NCI-H2081 treated with DMSO at 0.1 percent for 48 hours (cell line): ENCODE data around the gene UPK3BL2.
"Not testable (repeated sequence)": the region's sequence is repeated elsewhere in the genome, so short reads cannot be mapped to it uniquely, and the experiment has no call there.

ENCODE experiments used
- DNase-seq: peaks from one replicate; lab custom pipeline; 2025; lab: John Stamatoyannopoulos, UW

UPK3BL2 gene

GRCh38 chr7:102531583-102531982, 11.9 kb downstream of the UPK3BL2 start:
- DNase-seq: not testable (repeated sequence)

DNA sequence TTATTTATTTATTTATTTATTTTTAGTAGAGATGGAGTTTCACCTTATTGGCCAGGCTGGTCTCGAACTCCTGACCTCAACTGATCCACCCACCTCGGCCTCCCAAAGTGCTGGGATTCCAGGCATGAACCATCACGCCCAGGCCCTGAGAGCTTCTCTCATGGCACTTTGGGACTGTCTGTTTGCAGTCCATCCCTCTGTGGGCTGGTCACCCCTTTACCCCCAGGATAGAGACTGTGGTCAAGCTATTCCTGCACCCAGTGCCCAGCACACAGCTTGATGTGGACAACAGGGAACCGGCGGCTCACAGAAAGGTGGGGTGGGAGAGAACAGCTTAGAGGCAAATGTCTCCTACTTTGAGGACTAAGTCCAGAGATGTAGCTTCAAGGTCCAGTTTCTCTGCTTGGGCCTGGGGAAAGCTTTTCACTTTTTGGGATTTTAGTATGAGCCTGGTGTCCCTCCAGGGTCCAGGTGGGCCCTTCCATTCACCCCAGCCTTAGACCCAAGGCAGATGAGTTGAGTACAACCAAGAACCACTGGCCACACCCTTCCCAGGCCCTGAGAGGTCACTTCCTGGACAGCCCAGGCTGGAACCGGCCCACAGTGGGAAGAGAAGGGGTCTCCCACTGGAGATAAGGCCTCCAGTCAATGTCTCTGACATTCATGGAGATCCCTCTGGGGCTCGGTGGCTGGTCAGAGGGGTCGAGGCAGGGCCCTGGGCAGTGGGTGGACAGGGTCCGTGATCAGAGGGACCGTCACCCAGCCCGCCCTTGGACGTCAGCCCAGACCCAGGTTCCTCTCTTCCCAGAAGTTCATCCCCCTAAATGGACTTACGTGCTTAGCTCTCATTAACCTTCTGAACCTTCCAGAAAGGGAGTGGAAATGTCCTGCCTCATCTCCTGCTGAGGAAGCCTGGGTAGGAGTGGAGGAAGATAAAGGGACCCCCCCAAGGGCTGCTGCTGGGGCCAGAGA, 15.4 kb downstream of the UPK3BL2 start:
- DNase-seq: not testable (repeated sequence)

GRCh38 chr7:102527182-102527581, 16.3 kb downstream of the UPK3BL2 start:
- not testable (repeated sequence) for DNase-seq

- DNase-seq: not testable (repeated sequence)
These were observed 18.7 kb downstream of the UPK3BL2 start for GRCh38 chr7:102524803-102525202.

DNA sequence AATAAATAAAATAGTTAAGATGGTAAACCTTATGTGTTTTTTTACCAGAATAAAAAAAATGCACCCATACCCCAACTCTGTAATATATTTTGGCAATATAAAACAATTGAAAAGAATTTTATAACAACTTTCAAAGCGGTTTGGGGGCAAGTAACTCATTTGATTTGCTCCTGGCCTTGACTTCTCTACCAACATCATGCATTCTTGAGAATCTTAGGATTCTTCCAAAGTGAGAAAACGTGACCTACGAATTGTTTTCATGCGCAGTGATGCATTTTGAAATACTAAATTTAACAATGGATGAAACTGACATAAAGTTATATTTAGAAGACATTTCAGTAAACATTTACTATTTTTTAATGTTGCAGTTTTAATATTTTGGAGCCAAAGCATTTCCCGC, 22.7 kb downstream of the UPK3BL2 start:
- not testable (repeated sequence) for DNase-seq

DNA sequence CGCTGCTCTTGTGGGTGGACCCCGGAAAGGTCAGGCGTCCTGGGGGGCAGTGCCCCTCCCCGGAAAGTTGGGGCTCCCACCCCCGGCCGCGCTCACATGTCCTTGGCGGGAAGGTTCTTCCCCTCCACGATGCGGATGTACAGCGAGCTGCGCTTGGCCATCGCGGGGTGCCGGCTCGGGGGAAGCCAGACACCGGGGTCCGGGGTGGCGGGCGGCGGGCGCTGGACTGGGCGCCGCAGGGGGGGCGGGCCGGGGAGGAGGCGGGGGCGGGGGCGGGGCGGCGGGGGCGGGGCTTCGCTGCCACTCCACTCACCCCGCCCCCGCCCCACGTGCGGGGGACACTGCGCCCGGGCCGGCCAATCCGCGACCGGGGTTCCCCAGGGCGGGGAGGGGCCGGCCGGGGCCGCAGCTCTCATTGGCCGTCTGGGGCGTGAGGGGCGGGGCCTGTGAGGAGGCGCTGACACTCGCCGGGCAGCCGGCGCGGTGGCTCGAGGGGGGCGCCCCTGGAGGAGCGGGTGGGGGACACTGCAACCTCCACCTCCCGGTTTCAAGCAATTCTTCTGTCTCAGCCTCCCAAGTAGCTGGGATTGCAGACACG, 25.8 kb downstream of the UPK3BL2 start, which contains the start of gene RASA4B:
RASA4B (minus strand) TSS at position 228 of the 598 bp plus-strand sequence; CDS start at position 161, 67 bp downstream.
- not testable (repeated sequence) for DNase-seq

- DNase-seq: not testable (repeated sequence)
These were observed 26.5 kb downstream of the UPK3BL2 start for GRCh38 chr7:102516951-102517350.

- DNase-seq: not testable (repeated sequence)
These were observed 27.6 kb downstream of the UPK3BL2 start for GRCh38 chr7:102515889-102516288.

GRCh38 chr7:102514881-102515721, 28.4 kb downstream of the UPK3BL2 start:
- not testable (repeated sequence) for DNase-seq

- not testable (repeated sequence) for DNase-seq
These were observed 30.8 kb downstream of the UPK3BL2 start for GRCh38 chr7:102512642-102513221.

- not testable (repeated sequence) for DNase-seq
These were observed 31.5 kb downstream of the UPK3BL2 start for GRCh38 chr7:102511860-102512522.

DNA sequence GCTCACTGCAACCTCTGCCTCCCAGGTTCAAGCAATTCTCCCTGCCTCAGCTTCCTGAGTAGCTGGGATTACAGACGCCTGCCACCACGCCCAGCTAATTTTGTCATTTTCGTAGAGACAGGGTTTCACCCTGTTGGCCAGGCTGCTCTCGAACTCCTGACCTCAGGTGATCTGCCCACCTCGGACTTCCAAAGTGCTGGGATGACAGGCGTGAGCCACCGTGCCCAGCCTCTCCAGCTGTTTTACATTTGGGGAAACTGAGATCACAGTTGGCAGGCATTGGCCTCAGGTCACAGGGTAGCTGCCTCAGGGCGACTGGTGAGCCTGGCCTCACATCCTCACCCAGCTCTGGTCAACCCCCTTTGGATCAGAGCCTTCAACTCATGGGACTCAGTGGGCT, 32.9 kb downstream of the UPK3BL2 start:
- DNase-seq: not testable (repeated sequence)

GRCh38 chr7:102507410-102508088, 35.9 kb downstream of the UPK3BL2 start:
- DNase-seq: not testable (repeated sequence)

- not testable (repeated sequence) for DNase-seq
These were observed 38.0 kb downstream of the UPK3BL2 start for GRCh38 chr7:102505298-102506185.

- DNase-seq: not testable (repeated sequence)
These were observed 40.4 kb downstream of the UPK3BL2 start for GRCh38 chr7:102503141-102503540.

- not testable (repeated sequence) for DNase-seq
These were observed 45.2 kb downstream of the UPK3BL2 start for GRCh38 chr7:102498321-102498720.

- not testable (repeated sequence) for DNase-seq
These were observed 46.2 kb downstream of the UPK3BL2 start for GRCh38 chr7:102497308-102497707.

- not testable (repeated sequence) for DNase-seq
These were observed 46.6 kb downstream of the UPK3BL2 start for GRCh38 chr7:102496861-102497260.

DNA sequence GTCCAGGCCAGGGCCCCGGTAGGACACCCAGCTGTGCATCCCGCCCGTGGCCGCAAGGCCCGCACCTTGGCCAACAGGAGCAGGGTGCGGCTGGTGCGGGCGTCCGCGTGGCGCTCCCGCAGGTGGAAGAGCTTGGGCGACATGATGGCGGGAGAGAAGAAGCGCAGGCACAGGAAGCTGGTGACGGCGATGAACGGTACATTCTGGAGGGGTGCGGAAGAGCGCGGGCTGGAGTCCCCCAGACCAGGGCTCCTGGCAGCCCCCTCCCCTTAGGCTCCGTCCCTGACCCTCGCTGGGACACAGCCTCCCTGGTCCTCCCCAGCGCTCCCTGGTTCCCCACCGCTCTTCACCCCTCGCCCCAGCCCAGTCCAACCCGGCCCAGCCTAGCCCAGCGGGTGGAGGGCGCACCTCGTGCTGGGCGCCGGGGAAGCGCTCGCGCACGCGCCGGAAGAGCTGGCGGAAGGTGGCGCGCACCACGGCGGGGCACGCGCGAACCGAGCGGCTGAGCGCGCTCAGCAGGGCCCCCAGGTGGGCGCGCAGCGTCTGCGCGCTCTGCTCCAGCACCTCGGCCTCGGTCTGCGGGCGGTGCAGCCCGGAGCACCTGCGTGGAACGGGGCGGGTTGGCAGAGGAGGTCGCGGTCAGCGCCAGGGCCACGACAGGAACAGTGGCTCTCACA, 48.9 kb downstream of the UPK3BL2 start:
- not testable (repeated sequence) for DNase-seq
